KBM-7 (cell line): ENCODE results near the gene BAZ1B.
"Not testable (repeated sequence)": the region's sequence is repeated elsewhere in the genome, so short reads cannot be mapped to it uniquely, and the experiment has no call there.

Experiments
- DNase-seq: peaks from one replicate; pipeline ENCODE4 v3.0.0-alpha.2; 2015
- in situ Hi-C: fragments of 300-500 bp; cut with MboI; formaldehyde crosslinking; loops from 2 replicates; pipeline ENCODE4 v1.14.3; 2020; ENCODE audit warnings: low sequenced_read_pairs, low pct_unique_long_range_greater_than_20kb, mixed read lengths

The BAZ1B gene

GRCh38 chr7:73541722-73542121 lies 19.6 kb upstream of the BAZ1B start:
- in situ Hi-C loops: no loop called here
- DNase-seq: no peak

- DNase-seq: no peak
- in situ Hi-C loops: no loop called here
Measured at GRCh38 chr7:73539709-73540108, 17.6 kb upstream of the BAZ1B start.

GRCh38 chr7:73538510-73538909 lies 16.4 kb upstream of the BAZ1B start:
- DNase-seq, in situ Hi-C loops: not testable (repeated sequence)

- in situ Hi-C loops: no loop called here
- DNase-seq: no peak
Measured at GRCh38 chr7:73537051-73537450, 15.0 kb upstream of the BAZ1B start.

GRCh38 chr7:73536479-73536878 lies 14.4 kb upstream of the BAZ1B start:
- no peak for DNase-seq
- in situ Hi-C loops: no loop called here

- DNase-seq, in situ Hi-C loops: not testable (repeated sequence)
Measured at GRCh38 chr7:73535918-73536317, 13.8 kb upstream of the BAZ1B start.

- DNase-seq: peak; percentile 29
- in situ Hi-C loops: no loop called here
Measured at GRCh38 chr7:73533742-73534141, 11.6 kb upstream of the BAZ1B start.

- in situ Hi-C loops: no loop called here
- DNase-seq: no peak
Measured at GRCh38 chr7:73532224-73532623, 10.1 kb upstream of the BAZ1B start.

GRCh38 chr7:73530800-73531199 lies 8.7 kb upstream of the BAZ1B start:
- in situ Hi-C loops: no loop called here
- DNase-seq: no peak

GRCh38 chr7:73526896-73527821 lies 5.1 kb upstream of the BAZ1B start:
- peak; percentile 77 for DNase-seq
- in situ Hi-C loops: no loop called here

- DNase-seq, in situ Hi-C loops: not testable (repeated sequence)
Measured at GRCh38 chr7:73526158-73526494, 4.0 kb upstream of the BAZ1B start.

GRCh38 chr7:73521636-73522104 lies 423 bp downstream of the BAZ1B start:
- DNase-seq: no peak
- in situ Hi-C loops: no loop called here

GRCh38 chr7:73520673-73521635 lies 1.1 kb downstream of the BAZ1B start:
- in situ Hi-C loops: no loop called here
- DNase-seq: peak; percentile 58

- no peak for DNase-seq
- in situ Hi-C loops: no loop called here
Measured at GRCh38 chr7:73519867-73520672, 2.0 kb downstream of the BAZ1B start.

- in situ Hi-C loops: no loop called here
Measured at GRCh38 chr7:73518470-73518869, 3.6 kb downstream of the BAZ1B start.

GRCh38 chr7:73517241-73517995 lies 4.7 kb downstream of the BAZ1B start:
- DNase-seq: no peak
- in situ Hi-C loops: no loop called here

More at GRCh38 chr7:73518470-73518869, 3.6 kb downstream of the BAZ1B start:
- no peak for DNase-seq

- in situ Hi-C loops: no loop called here
- DNase-seq: peak; percentile 31
Measured at GRCh38 chr7:73515178-73515577, 6.9 kb downstream of the BAZ1B start.

- DNase-seq: no peak
- in situ Hi-C loops: no loop called here
Measured at GRCh38 chr7:73512018-73512780, 9.9 kb downstream of the BAZ1B start.
